ENCODE data around the gene SENP5.

Gene SENP5

DNA sequence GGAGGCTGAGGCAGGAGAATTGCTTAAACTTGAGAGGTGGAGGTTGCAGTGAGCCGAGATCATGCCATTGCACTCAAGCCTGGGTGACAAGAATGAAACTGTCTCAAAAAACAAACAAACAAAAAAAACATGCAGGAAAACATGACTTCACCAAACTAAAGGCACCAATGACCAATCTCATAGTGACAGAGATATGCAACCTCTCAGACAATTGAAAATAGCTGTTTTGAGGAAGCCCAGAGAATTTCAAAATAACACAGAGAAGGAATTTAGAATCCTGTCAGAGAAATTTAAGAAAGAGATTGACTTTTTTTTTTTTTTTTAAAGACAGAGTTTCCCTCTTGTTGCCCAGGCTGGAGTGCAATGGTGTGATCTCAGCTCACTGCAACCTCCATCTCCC lies 48.5 kb downstream of the SENP5 start:
- no peak for ATAC-seq
- peaks cover 47% of the 10 kb centered on the region for H3K36me3 Mint-ChIP-seq
- no peak for DNase-seq (ENCODE audit: low spot score in 2 of 2)
- H3K4me1 Mint-ChIP-seq, result no peaks in the 10 kb centered on the region
- H3K27ac Mint-ChIP-seq, result no peak overlapping the region
- no peak overlapping the region for H3K4me3 Mint-ChIP-seq
- no peaks in the 10 kb centered on the region for H3K9me3 Mint-ChIP-seq

- Mint-ChIP-seq H3K36me3 (peaks cover 52% of the 10 kb centered on the region), H3K27ac (no peak overlapping the region), H3K4me1 (no peaks in the 10 kb centered on the region), H3K9me3 (no peaks in the 10 kb centered on the region), H3K4me3 (no peak overlapping the region)
- ATAC-seq (no peak), DNase-seq (ENCODE audit: low spot score in 2 of 2) (no peak)
Measured at GRCh38 chr3:196916995-196917394, 49.3 kb downstream of the SENP5 start.

GRCh38 chr3:196918968-196919367 lies 51.2 kb downstream of the SENP5 start:
- peaks cover 46% of the 10 kb centered on the region for H3K36me3 Mint-ChIP-seq
- H3K4me3 Mint-ChIP-seq, result no peak overlapping the region
- no peaks in the 10 kb centered on the region for H3K4me1 Mint-ChIP-seq
- no peak for ATAC-seq
- no peak for DNase-seq (ENCODE audit: low spot score in 2 of 2)
- peak overlapping the region; percentile 29 for H3K27ac Mint-ChIP-seq
- H3K9me3 Mint-ChIP-seq, result no peaks in the 10 kb centered on the region

GRCh38 chr3:196920733-196921132 lies 53.0 kb downstream of the SENP5 start:
- Mint-ChIP-seq H3K27ac (no peak overlapping the region), H3K36me3 (peaks cover 46% of the 10 kb centered on the region), H3K9me3 (no peaks in the 10 kb centered on the region), H3K4me3 (no peak overlapping the region), H3K4me1 (no peaks in the 10 kb centered on the region)
- ATAC-seq, result no peak
- no peak for DNase-seq (ENCODE audit: low spot score in 2 of 2)

DNA sequence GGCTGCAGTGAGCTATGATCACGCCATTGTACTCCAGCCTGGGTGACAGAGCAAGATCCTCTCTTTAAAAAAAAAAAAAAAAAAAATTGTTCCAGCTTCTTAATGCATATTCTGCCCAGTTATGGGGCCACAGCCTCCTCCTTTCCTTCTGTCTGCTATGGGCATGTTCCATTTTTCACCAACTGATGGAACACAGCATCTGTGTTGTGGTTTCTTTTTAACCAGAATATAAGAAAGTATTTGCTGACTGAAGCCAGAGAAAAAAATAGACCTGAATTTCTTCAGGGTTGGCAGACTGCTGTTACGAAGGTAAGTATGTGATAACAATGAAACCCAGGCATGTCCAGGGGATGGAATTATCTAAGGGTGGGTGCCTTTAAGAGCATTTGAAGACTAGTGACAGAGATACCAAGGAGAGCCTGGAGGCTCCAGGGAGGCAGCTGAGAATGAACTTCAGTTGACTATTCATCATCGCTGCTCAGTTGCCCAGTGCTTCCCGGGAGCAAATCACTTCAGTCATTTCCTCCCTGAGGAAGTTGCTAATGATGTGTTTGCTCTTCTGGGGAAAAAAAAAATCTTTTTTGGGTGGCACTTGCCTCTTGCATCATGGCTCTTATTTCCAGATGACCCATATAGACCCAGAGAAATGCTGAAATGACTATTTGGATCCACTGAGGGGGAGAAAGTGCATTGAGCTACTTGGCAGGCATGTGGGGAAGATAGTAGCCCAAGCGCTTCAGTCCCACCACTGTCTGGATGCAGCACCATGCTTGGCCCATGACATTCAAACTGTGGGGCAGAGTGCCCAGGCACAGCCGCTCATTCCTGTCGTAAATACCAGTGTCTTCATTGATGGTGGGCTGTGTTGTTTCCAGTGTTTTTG lies 60.1 kb downstream of the SENP5 start:
- Mint-ChIP-seq H3K27ac (peak overlapping the region; percentile 13), H3K36me3 (peaks cover 78% of the 10 kb centered on the region), H3K4me1 (no peaks in the 10 kb centered on the region), H3K4me3 (no peak overlapping the region), H3K9me3 (no peaks in the 10 kb centered on the region)
- DNase-seq (ENCODE audit: low spot score in 2 of 2), result no peak
- no peak for ATAC-seq

DNA sequence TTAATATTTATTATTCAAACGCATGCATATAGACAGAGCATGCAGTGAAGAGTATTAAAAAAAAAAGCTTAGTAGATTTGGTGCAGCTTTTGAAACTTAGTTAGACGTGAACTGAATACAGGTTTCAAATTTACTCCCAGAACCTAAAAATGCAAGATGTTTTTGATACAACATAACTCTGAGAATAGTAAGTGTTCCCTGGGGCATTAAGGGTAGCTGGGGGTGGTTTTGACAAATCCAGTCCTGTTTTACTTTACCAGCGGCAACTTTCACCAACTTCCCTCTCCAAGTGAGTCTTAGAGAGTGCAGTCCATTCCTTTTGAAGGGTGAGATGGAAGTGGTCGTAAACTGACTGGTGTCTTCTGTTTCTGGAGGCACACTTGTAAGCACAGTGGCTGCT lies 63.4 kb downstream of the SENP5 start:
- Mint-ChIP-seq H3K27ac (no peak overlapping the region), H3K9me3 (no peaks in the 10 kb centered on the region), H3K4me1 (no peaks in the 10 kb centered on the region), H3K4me3 (no peak overlapping the region), H3K36me3 (peaks cover 92% of the 10 kb centered on the region)
- no peak for DNase-seq (ENCODE audit: low spot score in 2 of 2)
- ATAC-seq, result no peak

GRCh38 chr3:196931828-196932587 lies 64.3 kb downstream of the SENP5 start:
- DNase-seq (ENCODE audit: low spot score in 2 of 2) (no peak), ATAC-seq (no peak)
- H3K4me3 Mint-ChIP-seq, result no peak overlapping the region
- H3K36me3 Mint-ChIP-seq, result peaks cover 99% of the 10 kb centered on the region
- H3K27ac Mint-ChIP-seq, result no peak overlapping the region
- no peaks in the 10 kb centered on the region for H3K4me1 Mint-ChIP-seq
- H3K9me3 Mint-ChIP-seq, result no peaks in the 10 kb centered on the region

- H3K27ac Mint-ChIP-seq, result no peak overlapping the region
- H3K36me3 Mint-ChIP-seq, result peaks cover 99% of the 10 kb centered on the region
- H3K4me3 Mint-ChIP-seq, result no peak overlapping the region
- DNase-seq (ENCODE audit: low spot score in 2 of 2), result no peak
- no peak for ATAC-seq
- no peaks in the 10 kb centered on the region for H3K9me3 Mint-ChIP-seq
- H3K4me1 Mint-ChIP-seq, result no peaks in the 10 kb centered on the region
Measured at GRCh38 chr3:196932600-196932999, 64.9 kb downstream of the SENP5 start.

GRCh38 chr3:196936288-196936687 lies 68.6 kb downstream of the SENP5 start:
- H3K36me3 Mint-ChIP-seq, result peaks cover 100% of the 10 kb centered on the region
- peak overlapping the region; percentile 48 for H3K27ac Mint-ChIP-seq
- DNase-seq (ENCODE audit: low spot score in 2 of 2), result no peak
- H3K4me3 Mint-ChIP-seq, result no peak overlapping the region
- ATAC-seq, result no peak
- no peaks in the 10 kb centered on the region for H3K9me3 Mint-ChIP-seq
- H3K4me1 Mint-ChIP-seq, result peaks cover 20% of the 10 kb centered on the region

GRCh38 chr3:196938124-196938523 lies 70.4 kb downstream of the SENP5 start:
- H3K27ac Mint-ChIP-seq, result peak overlapping the region; percentile 26
- H3K36me3 Mint-ChIP-seq, result peaks cover 100% of the 10 kb centered on the region
- no peak for DNase-seq (ENCODE audit: low spot score in 2 of 2)
- no peak for ATAC-seq
- no peaks in the 10 kb centered on the region for H3K9me3 Mint-ChIP-seq
- no peak overlapping the region for H3K4me3 Mint-ChIP-seq
- H3K4me1 Mint-ChIP-seq, result peaks cover 33% of the 10 kb centered on the region

- DNase-seq (ENCODE audit: low spot score in 2 of 2) (no peak), ATAC-seq (no peak)
- H3K4me3 Mint-ChIP-seq, result no peak overlapping the region
- peaks cover 37% of the 10 kb centered on the region for H3K4me1 Mint-ChIP-seq
- peak overlapping the region; percentile 93 for H3K27ac Mint-ChIP-seq
- no peaks in the 10 kb centered on the region for H3K9me3 Mint-ChIP-seq
- peaks cover 100% of the 10 kb centered on the region for H3K36me3 Mint-ChIP-seq
Measured at GRCh38 chr3:196938576-196938975, 70.9 kb downstream of the SENP5 start.

DNA sequence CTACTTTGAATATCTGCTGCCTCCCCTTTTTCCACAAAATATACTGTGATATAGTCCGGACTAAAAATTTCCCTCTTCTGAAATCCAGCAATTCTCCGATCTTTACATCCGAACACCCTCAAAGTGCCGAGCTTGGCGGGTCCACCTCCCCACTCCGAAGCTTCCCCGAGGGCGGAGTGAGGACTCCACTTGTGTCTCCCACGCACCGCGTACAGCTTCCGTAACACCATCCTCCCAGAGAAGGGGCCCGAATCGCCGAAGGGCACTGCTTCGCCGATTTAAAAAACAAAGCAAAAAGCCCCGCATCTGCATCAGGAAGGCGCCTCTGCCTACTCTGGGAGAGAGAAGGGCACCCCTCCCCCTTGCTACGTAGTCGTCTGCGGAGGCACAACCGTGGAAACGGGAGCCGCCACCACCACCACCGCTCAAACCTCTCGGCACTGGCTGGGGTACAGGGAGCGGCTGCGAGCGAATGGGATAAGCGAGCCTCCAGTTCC lies 74.1 kb downstream of the SENP5 start:
- H3K4me1 Mint-ChIP-seq, result peaks cover 51% of the 10 kb centered on the region
- peak overlapping the region; percentile 93 for H3K27ac Mint-ChIP-seq
- peak; percentile 72 for ATAC-seq
- DNase-seq (ENCODE audit: low spot score in 2 of 2), result peak; percentile 43 to 83
- H3K36me3 Mint-ChIP-seq, result peaks cover 89% of the 10 kb centered on the region
- H3K4me3 Mint-ChIP-seq, result peak overlapping the region; percentile 88
- H3K9me3 Mint-ChIP-seq, result no peaks in the 10 kb centered on the region

- H3K36me3 Mint-ChIP-seq, result peaks cover 84% of the 10 kb centered on the region
- H3K27ac Mint-ChIP-seq, result peak within 1 kb of the TSS; percentile 93
- H3K9me3 Mint-ChIP-seq, result no peaks in the 10 kb centered on the region
- H3K4me3 Mint-ChIP-seq, result peak within 1 kb of the TSS; percentile 88
- DNase-seq (ENCODE audit: low spot score in 2 of 2) (peak; percentile 100), ATAC-seq (peak; percentile 94)
- H3K4me1 Mint-ChIP-seq, result peaks cover 51% of the 10 kb centered on the region
Measured at GRCh38 chr3:196942226-196942914, 74.7 kb downstream of the SENP5 start, which contains the start of gene NCBP2. Gene NCBP2 (minus strand): TSS chr3:196942528. CDS start chr3:196942503, 25 bp downstream.

- DNase-seq (ENCODE audit: low spot score in 2 of 2) (peak in 1 of 2 donors; percentile 63), ATAC-seq (peak; percentile 36)
- Mint-ChIP-seq H3K4me3 (peak overlapping the region; percentile 88), H3K4me1 (peaks cover 51% of the 10 kb centered on the region), H3K27ac (peak overlapping the region; percentile 93), H3K36me3 (peaks cover 78% of the 10 kb centered on the region), H3K9me3 (no peaks in the 10 kb centered on the region)
Measured at GRCh38 chr3:196942915-196943277, 75.2 kb downstream of the SENP5 start.

All from stimulated activated effector memory CD8-positive, alpha-beta T cell treated with anti-CD3 and anti-CD28 coated beads, Interleukin-12 subunit alpha, Interleukin-12 subunit beta, amount 100 ng/mL, for 72 hours (primary cell).